GF-D8 (cell line): Measurements from ENCODE around the gene SERINC5.
"Not testable (repeated sequence)": the region's sequence is repeated elsewhere in the genome, so short reads cannot be mapped to it uniquely, and the experiment has no call there.

Experiments
- DNase-seq: peaks from one replicate; lab custom pipeline; 2025; lab: John Stamatoyannopoulos, UW

Gene SERINC5

DNA sequence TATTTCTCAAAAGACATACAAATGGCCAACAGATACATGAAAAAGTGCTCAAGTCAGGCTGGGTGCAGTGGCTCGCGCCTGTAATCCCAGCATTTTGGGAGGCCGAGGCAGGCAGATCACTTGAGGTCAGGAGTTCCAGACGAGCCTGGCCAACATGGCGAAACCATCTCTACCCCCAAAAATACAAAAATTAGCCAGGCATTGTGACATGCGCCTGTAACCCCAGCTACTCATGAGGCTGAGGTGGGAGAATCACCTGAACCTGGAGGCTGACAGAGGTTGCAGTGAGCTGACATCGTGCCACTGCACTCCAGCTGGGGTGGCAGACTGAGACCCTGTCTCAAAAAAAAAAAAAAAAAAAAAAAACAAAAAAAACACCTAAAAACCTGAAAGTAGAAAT lies 119.0 kb downstream of the SERINC5 start:
- DNase-seq, result not testable (repeated sequence)

DNA sequence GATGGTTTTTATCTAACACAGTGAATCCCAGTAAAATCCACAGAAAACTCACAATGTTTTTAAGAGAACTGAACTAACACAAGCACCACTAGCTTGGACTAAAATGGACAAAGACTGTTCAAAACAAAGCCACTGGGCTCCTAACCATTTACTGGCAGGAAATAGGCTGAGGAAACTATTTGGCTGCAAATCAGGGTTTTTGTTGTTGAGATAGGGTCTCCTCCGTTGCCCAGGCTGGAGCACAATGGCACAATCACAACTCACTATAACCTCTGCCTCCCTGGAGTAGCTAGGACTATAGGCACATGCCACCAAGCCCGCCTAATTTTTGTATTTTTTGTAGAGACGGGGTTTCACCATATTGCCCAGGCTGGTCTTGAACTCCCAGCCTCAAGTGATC lies 121.0 kb downstream of the SERINC5 start:
- no peak for DNase-seq

GRCh38 chr5:80129146-80129545 lies 126.7 kb downstream of the SERINC5 start:
- DNase-seq, result no peak

DNA sequence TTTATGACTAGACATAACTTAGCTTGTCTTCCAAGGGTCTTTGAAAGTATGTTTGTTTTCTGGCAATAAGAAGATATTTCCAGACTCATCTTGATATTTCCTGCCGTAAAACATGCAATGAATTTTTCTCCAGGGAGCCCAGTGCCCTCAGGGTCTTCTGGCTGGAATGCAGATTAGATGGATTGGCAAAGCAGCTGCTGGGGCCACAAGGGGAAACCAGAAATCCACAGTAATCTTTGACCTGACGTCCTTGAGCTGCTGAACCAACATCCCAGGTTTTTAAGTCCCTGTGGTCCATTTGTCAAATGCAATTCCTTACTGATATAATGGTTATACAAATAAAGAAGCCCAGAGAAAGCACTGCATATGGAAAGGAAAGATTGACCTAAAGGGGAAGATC lies 127.7 kb downstream of the SERINC5 start:
- DNase-seq, result no peak

GRCh38 chr5:80127116-80127552 lies 128.7 kb downstream of the SERINC5 start:
- no peak for DNase-seq

DNA sequence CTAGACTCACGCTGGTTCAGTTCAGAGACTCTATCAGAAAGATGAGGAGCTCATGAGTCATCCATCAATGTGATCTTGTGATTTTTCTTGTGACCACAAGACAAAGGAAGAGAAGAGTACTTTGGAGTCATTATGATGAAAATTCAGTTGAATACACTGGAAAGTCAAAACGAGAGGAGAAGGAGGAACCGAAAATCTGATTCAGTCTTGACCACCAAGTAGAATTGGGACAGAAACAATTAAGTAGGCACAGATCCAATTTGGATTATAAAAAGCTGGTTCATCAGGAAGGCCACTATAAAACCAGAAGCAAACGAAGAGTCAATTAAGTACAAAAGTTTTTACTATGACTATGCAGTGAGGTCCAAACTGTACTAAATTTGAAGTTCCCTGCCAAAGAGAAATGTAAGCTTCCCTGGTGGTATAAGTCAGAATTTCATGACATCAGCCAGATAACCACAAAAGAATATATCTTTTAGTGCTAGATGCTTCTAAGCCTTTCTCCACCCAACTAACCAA lies 129.8 kb downstream of the SERINC5 start:
- DNase-seq, result no peak

GRCh38 chr5:80125022-80125961 lies 130.6 kb downstream of the SERINC5 start:
- no peak for DNase-seq

DNA sequence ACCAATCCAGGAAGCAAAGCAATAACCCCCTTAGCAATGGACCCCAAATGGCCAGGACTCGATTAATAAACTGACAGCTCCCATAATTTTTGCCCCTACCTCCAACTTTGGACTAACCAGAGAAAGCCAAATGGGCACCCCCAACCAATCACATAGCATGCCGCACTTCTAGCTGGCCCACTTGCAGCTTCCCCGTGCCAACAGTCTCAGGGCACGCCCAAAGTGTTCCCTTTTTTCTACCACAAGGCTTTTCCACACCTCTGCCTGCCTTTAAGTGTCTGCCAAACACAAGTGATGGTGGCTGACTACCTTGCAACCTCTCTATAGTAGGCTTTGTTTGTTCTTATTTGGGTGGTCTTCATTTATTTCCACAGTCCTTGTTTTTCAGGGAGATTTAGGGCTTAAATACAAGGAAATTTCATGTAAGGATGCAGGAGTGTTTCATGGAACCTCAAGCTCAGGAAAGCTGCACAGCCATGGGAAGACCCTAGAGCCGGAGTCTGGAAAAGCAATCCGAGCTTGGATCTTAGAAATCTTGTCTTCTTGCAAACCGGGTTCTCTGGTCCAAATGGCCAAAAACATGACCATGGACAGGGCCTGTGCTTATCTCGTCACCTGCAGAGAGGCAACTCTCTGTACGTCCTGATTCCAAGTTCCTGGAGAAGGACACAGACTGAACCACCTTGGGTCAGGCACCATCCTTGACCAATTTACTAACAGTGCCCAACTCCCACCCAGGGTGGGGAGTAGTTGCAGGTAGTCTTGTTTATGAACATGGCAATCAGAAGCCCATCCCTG lies 131.5 kb downstream of the SERINC5 start:
- no peak for DNase-seq

GRCh38 chr5:80122579-80122978 lies 133.3 kb downstream of the SERINC5 start:
- peak; percentile 16 for DNase-seq

GRCh38 chr5:80119372-80119771 lies 136.5 kb downstream of the SERINC5 start:
- no peak for DNase-seq

DNA sequence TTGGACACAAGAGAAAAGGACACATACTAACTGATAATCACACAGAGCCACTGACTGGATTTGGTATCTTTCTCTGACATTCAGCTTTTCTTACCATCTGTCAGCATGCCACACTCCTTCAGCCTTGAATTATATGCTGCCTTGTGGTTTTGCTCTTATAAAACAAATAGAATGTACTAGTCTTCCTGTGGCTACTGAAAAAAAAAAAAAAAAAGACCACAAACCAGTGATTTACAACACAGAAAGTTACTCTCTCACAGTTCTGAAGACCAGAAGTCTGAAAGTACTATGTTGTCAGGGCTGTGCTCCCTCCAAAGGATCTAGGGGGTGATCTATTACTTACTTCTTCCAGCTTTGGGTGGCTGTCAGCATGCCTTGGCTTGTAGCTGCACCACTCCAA lies 138.4 kb downstream of the SERINC5 start:
- no peak for DNase-seq

DNA sequence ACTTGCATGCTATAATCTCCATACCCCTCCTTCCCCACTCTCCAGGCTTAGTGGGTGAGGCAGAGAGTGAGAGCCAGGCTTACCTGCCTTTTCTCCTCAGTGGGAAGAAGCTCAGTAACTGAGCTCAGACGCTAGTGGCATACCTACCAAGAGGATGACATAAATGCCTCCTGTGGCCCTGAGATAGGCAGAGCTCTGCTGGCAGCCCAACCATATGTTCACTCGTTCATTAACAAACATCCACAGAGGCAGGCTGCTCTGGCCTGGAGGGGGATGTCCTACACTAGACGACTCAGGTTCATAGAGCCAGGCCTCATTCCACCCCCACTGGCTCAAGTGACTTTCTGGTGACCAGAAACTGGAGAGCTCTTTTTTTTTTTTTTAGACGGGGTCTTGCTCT lies 139.4 kb downstream of the SERINC5 start:
- DNase-seq, result no peak

DNA sequence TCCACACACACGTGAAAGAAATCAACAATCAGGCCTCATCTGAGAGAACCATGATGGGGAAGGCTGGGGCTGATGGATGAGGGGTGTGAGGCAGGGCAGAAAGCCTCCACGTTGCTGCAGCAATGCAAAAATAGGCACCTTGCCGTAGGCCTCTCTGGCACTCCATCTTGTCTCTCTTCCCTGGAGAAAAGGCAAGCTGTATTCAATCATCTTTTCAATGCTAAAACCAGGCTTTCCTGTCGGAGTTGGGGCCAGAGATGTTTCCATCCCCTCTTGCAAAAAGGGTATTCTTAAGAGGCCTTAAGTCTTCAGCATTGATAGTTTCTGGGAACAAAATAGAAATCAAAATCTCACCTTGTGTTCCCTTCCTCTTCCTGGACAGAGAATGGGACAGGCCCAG lies 139.8 kb downstream of the SERINC5 start:
- no peak for DNase-seq

DNA sequence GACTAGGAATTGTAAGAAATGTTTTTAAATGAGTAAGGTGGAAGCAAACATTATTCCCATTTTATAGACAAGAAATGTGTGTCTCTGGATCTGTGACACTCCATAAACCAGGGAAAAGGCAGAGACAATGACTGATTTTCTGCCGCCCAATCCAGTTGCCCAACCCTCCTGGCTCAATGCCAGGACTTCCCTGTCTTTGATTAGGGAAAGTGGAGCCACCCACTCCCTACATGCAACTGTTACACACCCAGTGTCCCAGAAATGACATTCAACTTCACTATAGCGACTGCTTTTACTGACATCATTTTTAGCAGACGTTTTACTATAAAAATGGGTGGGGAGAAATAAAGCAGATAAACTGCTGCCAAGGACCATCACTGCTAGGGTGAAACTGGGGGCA lies 141.0 kb downstream of the SERINC5 start:
- DNase-seq, result no peak

GRCh38 chr5:80111376-80111990 lies 144.4 kb downstream of the SERINC5 start:
- DNase-seq, result not testable (repeated sequence)

DNA sequence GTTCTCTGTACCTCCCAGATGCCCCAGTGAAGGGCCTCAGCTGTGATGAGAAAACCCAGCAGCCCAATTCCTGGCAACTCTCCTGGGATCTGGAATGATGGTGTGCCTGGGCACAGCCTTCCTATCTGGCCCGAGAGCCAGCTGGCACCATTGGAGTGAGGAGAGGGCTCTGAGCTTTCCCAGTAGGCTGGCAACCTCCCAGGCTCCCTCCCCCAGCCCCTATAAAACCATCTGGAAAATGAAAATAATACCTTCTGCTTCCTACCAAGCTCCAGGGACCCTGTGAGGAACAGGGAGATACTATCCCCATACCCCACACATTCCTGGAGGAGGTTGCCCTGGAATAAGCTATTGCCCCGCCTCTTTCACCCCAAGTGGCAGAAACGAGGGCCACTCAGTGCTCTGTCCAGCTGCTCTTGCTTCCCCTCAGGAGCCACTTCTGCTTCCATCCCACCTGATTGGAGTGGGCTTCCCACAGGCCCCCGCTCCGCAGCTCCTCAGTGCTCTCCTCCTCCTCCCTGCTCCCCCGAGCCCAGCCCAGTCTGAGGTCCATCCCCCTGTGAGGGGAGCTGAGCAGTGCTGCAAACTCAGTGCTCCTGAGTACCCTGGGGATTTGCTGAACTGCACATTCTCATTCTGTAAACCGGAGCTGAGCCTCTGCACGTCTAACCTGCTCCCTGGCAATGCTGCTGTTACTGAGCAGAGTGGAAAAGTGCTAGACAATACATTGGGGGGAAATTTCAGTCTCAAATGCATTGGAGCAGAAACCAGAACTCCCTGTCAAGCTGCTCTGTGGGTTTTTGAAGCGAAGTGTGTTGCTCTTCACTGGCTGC lies 146.0 kb downstream of the SERINC5 start:
- DNase-seq, result no peak

- DNase-seq, result no peak
These were observed 148.9 kb downstream of the SERINC5 start for GRCh38 chr5:80106916-80107315.

DNA sequence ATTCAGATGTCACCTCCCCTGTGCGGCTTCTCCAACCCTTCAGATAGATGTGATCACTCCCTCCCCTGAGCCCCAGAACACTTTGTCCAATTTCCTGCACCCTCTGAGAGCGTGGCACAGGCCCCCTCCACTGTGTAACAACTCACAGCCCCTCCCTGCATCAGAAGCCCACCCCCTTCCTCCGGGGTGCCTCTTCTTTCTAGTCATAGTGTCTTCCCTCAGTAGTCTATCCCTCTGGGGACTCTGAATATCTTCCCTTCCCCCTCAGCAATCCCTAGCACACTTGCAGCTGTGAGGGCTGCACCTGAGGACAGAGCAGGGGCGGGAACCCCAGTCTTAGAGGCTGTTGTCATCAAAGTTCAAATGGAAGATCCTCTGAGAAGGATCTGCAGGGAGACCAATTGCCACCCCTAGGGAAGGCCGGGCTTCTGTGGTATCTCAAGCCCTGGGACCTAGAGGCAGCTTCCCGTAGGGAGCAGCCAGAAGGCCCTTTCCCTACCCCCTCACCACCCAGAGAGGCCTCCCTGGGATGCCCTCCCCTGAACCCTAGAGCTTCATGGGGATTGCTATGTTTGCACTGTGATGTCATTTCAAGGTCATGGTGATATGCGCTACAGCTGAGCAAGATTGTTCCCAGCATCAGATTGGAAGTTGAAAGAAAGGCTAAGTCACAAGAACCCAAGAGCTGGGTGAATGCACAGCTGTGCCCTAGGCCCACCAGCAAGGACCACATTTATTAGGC lies 150.0 kb downstream of the SERINC5 start:
- DNase-seq, result no peak

GRCh38 chr5:80103371-80103770 lies 152.5 kb downstream of the SERINC5 start:
- DNase-seq, result no peak

DNA sequence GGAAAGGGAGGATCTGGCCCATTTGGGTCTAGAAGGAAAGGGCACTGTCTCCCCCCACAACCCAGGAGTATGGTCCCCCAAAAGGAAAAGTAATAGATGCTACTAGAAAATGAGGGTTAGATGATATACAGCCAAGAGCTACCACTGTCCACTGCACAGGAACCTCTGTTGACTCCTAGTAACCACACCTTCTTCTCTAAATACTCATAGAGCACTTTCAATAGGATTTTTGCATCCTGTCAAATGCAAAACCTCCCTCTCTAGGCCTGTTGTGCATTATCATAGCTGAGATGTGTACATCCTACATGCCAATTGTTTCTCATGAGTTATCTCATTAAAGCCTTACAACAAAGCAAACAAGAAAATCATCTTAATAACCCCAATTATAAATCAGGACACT lies 153.9 kb downstream of the SERINC5 start:
- no peak for DNase-seq

- no peak for DNase-seq
These were observed 158.4 kb downstream of the SERINC5 start for GRCh38 chr5:80097451-80097850.
